HEK293T (cell line): ENCODE results near the gene CCRL2.
"Not testable (repeated sequence)": the region's sequence is repeated elsewhere in the genome, so short reads cannot be mapped to it uniquely, and the experiment has no call there.

Source experiments
- CTCF ChIA-PET: fragments of 350-600 bp; formaldehyde crosslinking; extraction: SDS; loops from one replicate; lab custom pipeline; 2021; ENCODE audit warnings: antibody characterized with exemption, inconsistent platforms; lab: Yijun Ruan, JAX
- POLR2A ChIA-PET: fragments of 350-600 bp; formaldehyde crosslinking; extraction: SDS; loops from one replicate; lab custom pipeline; 2020; ENCODE audit warnings: antibody characterized with exemption, inconsistent platforms; lab: Yijun Ruan, JAX
- DNase-seq: peaks from one replicate; pipeline ENCODE4 v3.0.0; 2012; ENCODE audit warnings: mixed read lengths; ENCODE audit errors: extremely low spot score
- ARNT ChIP-seq: fragments of 450-650 bp; IDR thresholded peaks from 2 replicates; pipeline ENCODE4 v1.6.1; 2017; ENCODE audit warnings: mild to moderate bottlenecking
- BHLHE40 ChIP-seq: fragments of 450-650 bp; IDR thresholded peaks from 2 replicates; pipeline ENCODE4 v1.6.1; 2016; ENCODE audit warnings: mild to moderate bottlenecking, moderate library complexity, borderline replicate concordance
- CTBP1 ChIP-seq: fragments of 450-650 bp; IDR thresholded peaks from 2 replicates; pipeline ENCODE4 v1.6.1; 2016; ENCODE audit warnings: borderline replicate concordance
- ELF4 ChIP-seq: fragments of 450-650 bp; IDR thresholded peaks from 2 replicates; pipeline ENCODE4 v1.6.1; 2017; ENCODE audit warnings: antibody characterized with exemption
- FOXA1 ChIP-seq: fragments of 450-650 bp; IDR thresholded peaks from 2 replicates; pipeline ENCODE4 v1.6.1; 2016; ENCODE audit warnings: mild to moderate bottlenecking
- FOXK2 ChIP-seq: fragments of 450-650 bp; IDR thresholded peaks from 2 replicates; pipeline ENCODE4 v1.6.1; 2016; ENCODE audit warnings: mild to moderate bottlenecking
- FOXM1 ChIP-seq: fragments of 450-650 bp; IDR thresholded peaks from 2 replicates; pipeline ENCODE4 v1.6.1; 2017; ENCODE audit warnings: mild to moderate bottlenecking, borderline replicate concordance
- HDGF ChIP-seq: fragments of 450-650 bp; IDR thresholded peaks from 2 replicates; pipeline ENCODE4 v1.6.1; 2017; ENCODE audit warnings: antibody characterized with exemption, borderline replicate concordance
- L3MBTL2 ChIP-seq: fragments of 450-650 bp; conservative IDR thresholded peaks from 2 replicates; pipeline ENCODE4 v1.6.1; 2016; ENCODE audit warnings: mild to moderate bottlenecking
- LEF1 ChIP-seq: fragments of 450-650 bp; IDR thresholded peaks from 2 replicates; pipeline ENCODE4 v1.6.1; 2017; ENCODE audit warnings: mild to moderate bottlenecking, borderline replicate concordance
- NFRKB ChIP-seq: fragments of 450-650 bp; IDR thresholded peaks from 2 replicates; pipeline ENCODE4 v1.6.1; 2016; ENCODE audit warnings: mild to moderate bottlenecking, moderate library complexity
- SP1 ChIP-seq: fragments of 450-650 bp; IDR thresholded peaks from 2 replicates; pipeline ENCODE4 v1.6.1; 2017
- SUZ12 ChIP-seq: fragments of 450-650 bp; IDR thresholded peaks from 2 replicates; pipeline ENCODE4 v1.6.1; 2016; ENCODE audit warnings: mild to moderate bottlenecking
- TARDBP ChIP-seq: fragments of 450-650 bp; IDR thresholded peaks from 2 replicates; pipeline ENCODE4 v1.6.1; 2016
- ZNF384 ChIP-seq: fragments of 450-650 bp; IDR thresholded peaks from 2 replicates; pipeline ENCODE4 v1.6.1; 2016
- TF ChIP-seq, protein P1 (sequence below): fragments of 450-650 bp; IDR thresholded peaks from 2 replicates; pipeline ENCODE4 v1.6.1; 2016

The CCRL2 gene

DNA sequence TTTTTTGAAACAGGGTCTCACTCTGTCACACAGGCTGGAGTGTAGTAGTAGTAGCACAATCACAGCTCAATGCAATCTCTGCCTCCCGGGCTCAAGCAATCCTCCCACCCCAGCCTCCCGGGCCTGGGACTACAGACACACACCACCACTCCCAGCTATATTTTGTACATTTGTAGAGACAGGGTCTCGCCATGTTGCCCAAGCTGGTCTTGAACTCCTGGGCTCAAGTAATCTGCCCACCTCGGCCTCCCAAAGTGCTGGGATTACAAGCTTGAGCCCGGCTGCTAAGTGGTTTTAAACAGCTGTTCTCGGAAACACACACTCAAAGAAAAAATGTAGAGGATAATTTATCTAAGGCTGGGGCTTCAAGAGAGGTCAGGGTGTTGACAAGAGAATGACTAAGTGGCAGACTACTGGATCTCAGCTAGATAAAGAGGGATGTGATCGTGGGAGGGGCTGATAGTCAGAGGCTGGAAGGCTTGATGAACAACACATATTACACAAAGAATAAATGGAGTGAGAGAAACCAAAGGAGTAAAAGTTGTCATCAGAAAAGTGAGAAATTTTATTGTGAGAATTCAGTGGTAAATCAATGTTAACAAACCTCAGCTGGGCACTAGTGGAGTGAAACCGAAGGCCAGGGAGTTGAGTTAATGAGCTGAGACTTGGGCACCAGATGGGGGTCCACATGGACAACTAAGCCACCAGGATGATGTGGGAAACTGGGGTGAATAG, 6.9 kb upstream of the CCRL2 start:
- TF ChIP-seq ELF4, result no peak
- TF ChIP-seq LEF1, result no peak
- no peak for TF ChIP-seq SUZ12
- no peak for TF ChIP-seq NFRKB
- no peak for TF ChIP-seq FOXM1
- TF ChIP-seq HDGF, result no peak
- DNase-seq, result no peak
- ChIA-PET POLR2A (no interaction called here), CTCF (interaction anchor here (0.7 to 1.0 kb wide), 2 partner anchors 22 to 27 kb away, joined by 3 to 4 read pairs; no protein-coding TSS in a partner anchor)

DNA sequence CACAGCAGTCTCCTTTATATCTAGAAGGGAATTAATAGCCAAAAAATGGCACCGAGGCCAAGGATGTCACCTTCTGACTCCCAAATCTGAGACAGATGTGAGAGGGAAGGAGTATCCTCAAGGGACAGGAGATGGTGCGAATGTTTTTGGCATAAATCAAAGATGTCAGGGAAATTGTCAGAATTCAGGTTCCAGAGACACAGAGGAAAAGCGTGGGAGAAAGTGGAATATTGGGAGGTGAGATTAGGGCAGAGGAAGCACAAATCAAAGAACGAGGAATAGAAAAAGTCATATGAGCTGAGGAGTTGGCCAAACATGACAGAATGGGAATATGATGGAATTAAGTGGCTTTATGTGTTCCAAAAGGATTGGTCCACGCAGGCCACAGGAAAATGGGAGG, 6.2 kb upstream of the CCRL2 start:
- TF ChIP-seq TARDBP (no peak), ZNF384 (no peak), NFRKB (no peak), ARNT (no peak), L3MBTL2 (no peak), FOXM1 (no peak), LEF1 (no peak), FOXA1 (no peak), ELF4 (no peak), BHLHE40 (no peak), FOXK2 (no peak), SP1 (no peak), SUZ12 (no peak), HDGF (no peak), CTBP1 (no peak)
- TF ChIP-seq, protein P1, sequence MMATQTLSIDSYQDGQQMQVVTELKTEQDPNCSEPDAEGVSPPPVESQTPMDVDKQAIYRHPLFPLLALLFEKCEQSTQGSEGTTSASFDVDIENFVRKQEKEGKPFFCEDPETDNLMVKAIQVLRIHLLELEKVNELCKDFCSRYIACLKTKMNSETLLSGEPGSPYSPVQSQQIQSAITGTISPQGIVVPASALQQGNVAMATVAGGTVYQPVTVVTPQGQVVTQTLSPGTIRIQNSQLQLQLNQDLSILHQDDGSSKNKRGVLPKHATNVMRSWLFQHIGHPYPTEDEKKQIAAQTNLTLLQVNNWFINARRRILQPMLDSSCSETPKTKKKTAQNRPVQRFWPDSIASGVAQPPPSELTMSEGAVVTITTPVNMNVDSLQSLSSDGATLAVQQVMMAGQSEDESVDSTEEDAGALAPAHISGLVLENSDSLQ, result no peak
- POLR2A ChIA-PET, result no interaction called here
- no peak for DNase-seq
- CTCF ChIA-PET, result no interaction called here

DNA sequence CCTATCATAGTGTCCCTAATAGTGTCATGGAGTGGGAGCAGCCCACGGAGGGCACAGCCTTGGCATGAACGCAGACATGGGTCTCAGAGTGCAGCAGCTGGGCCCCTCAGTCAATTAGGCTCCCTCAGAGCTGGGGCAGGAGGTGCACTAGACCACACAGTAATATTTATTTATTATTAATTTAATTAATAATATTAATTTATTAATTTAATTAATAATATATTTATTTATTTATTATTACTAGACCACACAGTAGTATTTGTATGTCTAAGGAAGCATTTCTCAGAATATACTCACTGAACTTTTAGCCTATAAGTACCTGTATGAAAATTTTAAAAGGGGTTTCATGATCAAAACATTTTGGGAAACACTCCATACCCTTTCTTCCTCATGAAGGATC, 5.5 kb upstream of the CCRL2 start:
- ChIA-PET CTCF (no interaction called here), POLR2A (no interaction called here)
- TF ChIP-seq, protein P1, result no peak
- no peak for TF ChIP-seq FOXA1
- TF ChIP-seq ARNT, result no peak
- TF ChIP-seq L3MBTL2, result no peak
- no peak for TF ChIP-seq ELF4
- no peak for TF ChIP-seq TARDBP
- TF ChIP-seq FOXM1, result no peak
- no peak for TF ChIP-seq NFRKB
- no peak for TF ChIP-seq FOXK2
- no peak for DNase-seq

DNA sequence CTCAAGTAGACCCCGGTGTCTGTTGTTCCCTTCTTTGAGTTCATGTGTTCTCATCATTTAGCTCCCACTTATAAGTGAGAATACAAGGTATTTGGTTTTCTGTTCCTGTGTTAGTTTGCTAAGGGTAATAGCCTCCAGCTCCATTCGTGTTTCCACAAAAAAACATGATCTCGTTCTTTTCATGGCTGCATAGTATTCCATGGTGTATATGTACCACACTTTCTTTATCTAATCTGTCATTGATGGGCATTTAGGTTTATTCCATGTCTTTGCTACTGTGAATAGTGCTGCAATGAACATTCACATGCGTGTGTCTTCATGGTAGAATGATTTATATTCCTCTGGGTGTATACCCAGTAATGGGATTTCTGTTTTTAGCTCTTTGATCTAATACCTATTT, 4.2 kb upstream of the CCRL2 start:
- DNase-seq, CTCF ChIA-PET, POLR2A ChIA-PET: not testable (repeated sequence)

DNA sequence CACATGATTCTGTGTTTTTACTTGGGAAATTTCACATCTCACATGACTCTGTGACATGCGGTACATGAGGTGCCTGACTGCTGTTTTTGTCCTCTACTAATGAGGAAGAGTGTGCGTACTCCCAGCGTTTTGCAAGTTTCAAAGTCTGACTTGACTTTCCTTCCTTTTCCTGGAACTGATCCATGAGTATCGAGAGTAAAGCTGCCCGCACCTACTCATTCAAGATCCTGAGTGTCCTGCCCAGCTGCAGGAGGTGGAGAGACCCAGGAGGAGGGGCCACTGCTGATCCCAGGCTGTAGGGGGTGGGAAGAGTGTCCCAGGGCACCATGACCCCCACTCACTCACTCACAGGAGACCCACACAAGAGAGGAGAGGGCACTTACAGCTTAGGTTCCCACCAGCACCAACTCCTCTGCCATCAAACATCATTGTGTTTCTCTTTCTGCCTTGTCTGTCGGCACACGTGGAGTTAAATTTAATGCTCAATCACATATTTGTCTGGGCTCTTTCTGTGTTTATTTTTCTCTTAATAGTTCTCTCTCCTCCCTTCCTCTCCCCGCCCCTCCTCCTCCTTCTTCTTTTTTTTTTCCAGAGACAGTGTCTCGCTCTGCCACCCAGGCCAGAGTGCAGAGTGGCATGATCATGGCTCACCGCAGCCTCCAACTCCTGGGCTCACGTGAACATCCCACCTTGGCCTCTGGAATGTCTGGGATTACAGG, 1.6 kb upstream of the CCRL2 start:
- TF ChIP-seq CTBP1 (no peak), ELF4 (no peak), TARDBP (no peak), FOXA1 (no peak), HDGF (no peak), BHLHE40 (no peak), L3MBTL2 (no peak), FOXM1 (no peak), FOXK2 (no peak), ZNF384 (no peak), SP1 (no peak), NFRKB (no peak), SUZ12 (no peak), ARNT (no peak), LEF1 (no peak)
- TF ChIP-seq, protein P1, result no peak
- CTCF ChIA-PET, result no interaction called here
- DNase-seq, result no peak
- POLR2A ChIA-PET, result no interaction called here

DNA sequence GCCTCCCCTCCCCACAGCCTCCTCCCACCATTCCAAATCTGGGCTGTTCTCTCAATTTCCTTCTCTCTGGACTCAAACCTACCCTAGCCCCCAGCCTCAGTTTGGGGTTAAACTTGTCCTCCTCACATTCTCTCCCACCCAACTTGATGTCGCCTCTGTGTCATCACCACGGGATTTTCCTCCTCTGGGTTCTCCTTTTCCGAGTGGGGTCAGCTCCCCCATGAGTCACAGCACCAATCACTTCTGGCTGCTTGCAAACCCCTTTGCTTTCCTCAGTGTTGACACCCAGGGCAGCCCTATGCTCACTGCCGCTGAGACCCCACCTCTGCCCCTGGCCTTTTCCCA, 644 bp upstream of the CCRL2 start:
- CTCF ChIA-PET, result no interaction called here
- POLR2A ChIA-PET, result no interaction called here
- TF ChIP-seq BHLHE40 (no peak), NFRKB (no peak), HDGF (no peak), LEF1 (no peak), FOXM1 (no peak), FOXK2 (no peak), L3MBTL2 (no peak), CTBP1 (no peak), ARNT (no peak)

More for the DNA sequence above, 644 bp upstream of the CCRL2 start:
- DNase-seq, result no peak
